ENCODE measurements around the gene GFM1.
"Not testable (repeated sequence)": the region's sequence is repeated elsewhere in the genome, so short reads cannot be mapped to it uniquely, and the experiment has no call there.

GFM1 gene

GRCh38 chr3:158683230-158683962 lies 39.1 kb downstream of the GFM1 start:
- Histone ChIP-seq H3K9ac (ENCODE audit: low read length) (no peak overlapping the region), H3K27me3 (ENCODE audit: control insufficient read depth, insufficient read depth, low read length) (no peaks in the 10 kb centered on the region), H3K4me1 (ENCODE audit: control insufficient read depth, insufficient read depth, low read length) (no peaks in the 10 kb centered on the region), H3K9me3 (ENCODE audit: control insufficient read depth, low read length) (no peaks in the 10 kb centered on the region), H3K36me3 (ENCODE audit: control insufficient read depth, insufficient read depth, low read length) (no peaks in the 10 kb centered on the region), H3K4me3 (ENCODE audit: low read length) (no peak overlapping the region)

GRCh38 chr3:158685159-158685558 lies 40.8 kb downstream of the GFM1 start:
- Histone ChIP-seq H3K36me3 (ENCODE audit: control insufficient read depth, insufficient read depth, low read length) (no peaks in the 10 kb centered on the region), H3K4me3 (ENCODE audit: low read length) (no peak overlapping the region), H3K9me3 (ENCODE audit: control insufficient read depth, low read length) (no peaks in the 10 kb centered on the region), H3K4me1 (ENCODE audit: control insufficient read depth, insufficient read depth, low read length) (no peaks in the 10 kb centered on the region), H3K9ac (ENCODE audit: low read length) (no peak overlapping the region), H3K27me3 (ENCODE audit: control insufficient read depth, insufficient read depth, low read length) (no peaks in the 10 kb centered on the region)

GRCh38 chr3:158693866-158694456 lies 49.6 kb downstream of the GFM1 start:
- H3K4me3 ChIP-seq (ENCODE audit: low read length); H3K4me1 ChIP-seq (ENCODE audit: control insufficient read depth, insufficient read depth, low read length); H3K9me3 ChIP-seq (ENCODE audit: control insufficient read depth, low read length); H3K9ac ChIP-seq (ENCODE audit: low read length); H3K36me3 ChIP-seq (ENCODE audit: control insufficient read depth, insufficient read depth, low read length); H3K27me3 ChIP-seq (ENCODE audit: control insufficient read depth, insufficient read depth, low read length): not testable (repeated sequence)

- Histone ChIP-seq H3K27me3 (ENCODE audit: control insufficient read depth, insufficient read depth, low read length) (no peaks in the 10 kb centered on the region), H3K36me3 (ENCODE audit: control insufficient read depth, insufficient read depth, low read length) (no peaks in the 10 kb centered on the region), H3K9me3 (ENCODE audit: control insufficient read depth, low read length) (no peaks in the 10 kb centered on the region)
Measured at GRCh38 chr3:158696618-158697017, 52.3 kb downstream of the GFM1 start.

GRCh38 chr3:158700559-158700958 lies 56.2 kb downstream of the GFM1 start:
- Histone ChIP-seq H3K9ac (ENCODE audit: low read length) (no peak overlapping the region), H3K4me3 (ENCODE audit: low read length) (no peak overlapping the region), H3K4me1 (ENCODE audit: control insufficient read depth, insufficient read depth, low read length) (no peaks in the 10 kb centered on the region), H3K36me3 (ENCODE audit: control insufficient read depth, insufficient read depth, low read length) (no peaks in the 10 kb centered on the region), H3K9me3 (ENCODE audit: control insufficient read depth, low read length) (no peaks in the 10 kb centered on the region), H3K27me3 (ENCODE audit: control insufficient read depth, insufficient read depth, low read length) (no peaks in the 10 kb centered on the region)

More at GRCh38 chr3:158696618-158697017, 52.3 kb downstream of the GFM1 start:
- Histone ChIP-seq H3K9ac (ENCODE audit: low read length) (no peak overlapping the region), H3K4me1 (ENCODE audit: control insufficient read depth, insufficient read depth, low read length) (no peaks in the 10 kb centered on the region), H3K4me3 (ENCODE audit: low read length) (no peak overlapping the region)

GRCh38 chr3:158701420-158702065 lies 57.2 kb downstream of the GFM1 start:
- Histone ChIP-seq H3K4me3 (ENCODE audit: low read length) (no peak overlapping the region), H3K9ac (ENCODE audit: low read length) (no peak overlapping the region), H3K4me1 (ENCODE audit: control insufficient read depth, insufficient read depth, low read length) (no peaks in the 10 kb centered on the region)

GRCh38 chr3:158702815-158703481 lies 58.6 kb downstream of the GFM1 start:
- Histone ChIP-seq H3K4me3 (ENCODE audit: low read length) (no peak overlapping the region), H3K4me1 (ENCODE audit: control insufficient read depth, insufficient read depth, low read length) (no peaks in the 10 kb centered on the region), H3K36me3 (ENCODE audit: control insufficient read depth, insufficient read depth, low read length) (no peaks in the 10 kb centered on the region), H3K27me3 (ENCODE audit: control insufficient read depth, insufficient read depth, low read length) (no peaks in the 10 kb centered on the region), H3K9ac (ENCODE audit: low read length) (no peak overlapping the region), H3K9me3 (ENCODE audit: control insufficient read depth, low read length) (no peaks in the 10 kb centered on the region)

More at GRCh38 chr3:158701420-158702065, 57.2 kb downstream of the GFM1 start:
- H3K27me3 ChIP-seq (ENCODE audit: control insufficient read depth, insufficient read depth, low read length): no peaks in the 10 kb centered on the region
- H3K36me3 ChIP-seq (ENCODE audit: control insufficient read depth, insufficient read depth, low read length): no peaks in the 10 kb centered on the region
- no peaks in the 10 kb centered on the region for H3K9me3 ChIP-seq (ENCODE audit: control insufficient read depth, low read length)

- H3K4me1 ChIP-seq (ENCODE audit: control insufficient read depth, insufficient read depth, low read length): no peaks in the 10 kb centered on the region
- H3K9ac ChIP-seq (ENCODE audit: low read length): no peak overlapping the region
- no peaks in the 10 kb centered on the region for H3K36me3 ChIP-seq (ENCODE audit: control insufficient read depth, insufficient read depth, low read length)
- no peaks in the 10 kb centered on the region for H3K9me3 ChIP-seq (ENCODE audit: control insufficient read depth, low read length)
- H3K27me3 ChIP-seq (ENCODE audit: control insufficient read depth, insufficient read depth, low read length): no peaks in the 10 kb centered on the region
- no peak overlapping the region for H3K4me3 ChIP-seq (ENCODE audit: low read length)
Measured at GRCh38 chr3:158703566-158703965, 59.2 kb downstream of the GFM1 start.

- Histone ChIP-seq H3K4me1 (ENCODE audit: control insufficient read depth, insufficient read depth, low read length) (peaks cover 11% of the 10 kb centered on the region), H3K36me3 (ENCODE audit: control insufficient read depth, insufficient read depth, low read length) (no peaks in the 10 kb centered on the region), H3K9ac (ENCODE audit: low read length) (no peak overlapping the region), H3K27me3 (ENCODE audit: control insufficient read depth, insufficient read depth, low read length) (no peaks in the 10 kb centered on the region), H3K4me3 (ENCODE audit: low read length) (no peak overlapping the region), H3K9me3 (ENCODE audit: control insufficient read depth, low read length) (no peaks in the 10 kb centered on the region)
Measured at GRCh38 chr3:158709666-158710083, 65.3 kb downstream of the GFM1 start.

GRCh38 chr3:158710601-158711000 lies 66.3 kb downstream of the GFM1 start:
- H3K4me3 ChIP-seq (ENCODE audit: low read length): no peak overlapping the region
- H3K36me3 ChIP-seq (ENCODE audit: control insufficient read depth, insufficient read depth, low read length): no peaks in the 10 kb centered on the region
- peaks cover 11% of the 10 kb centered on the region for H3K4me1 ChIP-seq (ENCODE audit: control insufficient read depth, insufficient read depth, low read length)
- H3K9me3 ChIP-seq (ENCODE audit: control insufficient read depth, low read length): no peaks in the 10 kb centered on the region
- no peaks in the 10 kb centered on the region for H3K27me3 ChIP-seq (ENCODE audit: control insufficient read depth, insufficient read depth, low read length)
- H3K9ac ChIP-seq (ENCODE audit: low read length): no peak overlapping the region

GRCh38 chr3:158711886-158712285 lies 67.6 kb downstream of the GFM1 start:
- H3K36me3 ChIP-seq (ENCODE audit: control insufficient read depth, insufficient read depth, low read length): no peaks in the 10 kb centered on the region
- peaks cover 11% of the 10 kb centered on the region for H3K4me1 ChIP-seq (ENCODE audit: control insufficient read depth, insufficient read depth, low read length)
- no peak overlapping the region for H3K4me3 ChIP-seq (ENCODE audit: low read length)
- no peak overlapping the region for H3K9ac ChIP-seq (ENCODE audit: low read length)
- H3K27me3 ChIP-seq (ENCODE audit: control insufficient read depth, insufficient read depth, low read length): no peaks in the 10 kb centered on the region
- no peaks in the 10 kb centered on the region for H3K9me3 ChIP-seq (ENCODE audit: control insufficient read depth, low read length)

GRCh38 chr3:158712443-158712842 lies 68.1 kb downstream of the GFM1 start:
- Histone ChIP-seq H3K4me1 (ENCODE audit: control insufficient read depth, insufficient read depth, low read length) (peaks cover 11% of the 10 kb centered on the region), H3K9ac (ENCODE audit: low read length) (no peak overlapping the region), H3K27me3 (ENCODE audit: control insufficient read depth, insufficient read depth, low read length) (no peaks in the 10 kb centered on the region), H3K36me3 (ENCODE audit: control insufficient read depth, insufficient read depth, low read length) (no peaks in the 10 kb centered on the region), H3K9me3 (ENCODE audit: control insufficient read depth, low read length) (no peaks in the 10 kb centered on the region), H3K4me3 (ENCODE audit: low read length) (no peak overlapping the region)

All from mucosa of stomach (tissue), 1 donor.